Amygdala (tissue), 56 donors: ENCODE data around the gene SEMA5B.

Source experiments
- DNase-seq, 56 donors: peaks; one replicate each; lab custom pipeline; 2025; lab: John Stamatoyannopoulos, UW

SEMA5B gene

GRCh38 chr3:122977746-122978466 lies 49.7 kb downstream of the SEMA5B start:
- peak in 34 of 56 donors; percentile 11 to 75 (median 43) for DNase-seq

- peak in 3 of 56 donors; percentile 21 to 36 (median 22) for DNase-seq
Measured at GRCh38 chr3:122975924-122976293, 51.7 kb downstream of the SEMA5B start.

GRCh38 chr3:122975163-122975923 lies 52.2 kb downstream of the SEMA5B start:
- DNase-seq = peak in 15 of 56 donors; percentile 5 to 55 (median 20)

GRCh38 chr3:122974764-122975162 lies 52.8 kb downstream of the SEMA5B start:
- peak in 16 of 56 donors; percentile 8 to 47 (median 24) for DNase-seq

GRCh38 chr3:122973893-122974615 lies 53.5 kb downstream of the SEMA5B start:
- DNase-seq = peak in 18 of 56 donors; percentile 5 to 58 (median 42)

- DNase-seq = no peak
Measured at GRCh38 chr3:122972141-122972540, 55.4 kb downstream of the SEMA5B start.

GRCh38 chr3:122969585-122970469 lies 57.7 kb downstream of the SEMA5B start:
- DNase-seq = peak in 12 of 56 donors; percentile 7 to 49 (median 28)

GRCh38 chr3:122967765-122968164 lies 59.8 kb downstream of the SEMA5B start:
- no peak for DNase-seq

GRCh38 chr3:122967356-122967755 lies 60.2 kb downstream of the SEMA5B start:
- no peak for DNase-seq

GRCh38 chr3:122966045-122966444 lies 61.5 kb downstream of the SEMA5B start:
- no peak for DNase-seq

- no peak for DNase-seq
Measured at GRCh38 chr3:122964811-122965210, 62.8 kb downstream of the SEMA5B start.

GRCh38 chr3:122962149-122962548 lies 65.4 kb downstream of the SEMA5B start:
- DNase-seq = peak in 26 of 56 donors; percentile 9 to 64 (median 33)

GRCh38 chr3:122961146-122961545 lies 66.4 kb downstream of the SEMA5B start:
- no peak for DNase-seq

- DNase-seq = no peak
Measured at GRCh38 chr3:122960652-122961051, 66.9 kb downstream of the SEMA5B start.

GRCh38 chr3:122959339-122959738 lies 68.2 kb downstream of the SEMA5B start:
- DNase-seq = no peak

GRCh38 chr3:122957707-122958689 lies 69.6 kb downstream of the SEMA5B start:
- DNase-seq = no peak

- no peak for DNase-seq
Measured at GRCh38 chr3:122956693-122957455, 70.7 kb downstream of the SEMA5B start.
